ELR (cell line): ENCODE data around the gene HOXB1.
A peak's percentile ranks its signal among the peaks of the same experiment; 100 is the strongest.

Source experiments
- DNase-seq: peaks from one replicate; pipeline ENCODE4 v3.0.0-alpha.2; 2015; ENCODE audit warnings: low read depth

The HOXB1 gene

DNA sequence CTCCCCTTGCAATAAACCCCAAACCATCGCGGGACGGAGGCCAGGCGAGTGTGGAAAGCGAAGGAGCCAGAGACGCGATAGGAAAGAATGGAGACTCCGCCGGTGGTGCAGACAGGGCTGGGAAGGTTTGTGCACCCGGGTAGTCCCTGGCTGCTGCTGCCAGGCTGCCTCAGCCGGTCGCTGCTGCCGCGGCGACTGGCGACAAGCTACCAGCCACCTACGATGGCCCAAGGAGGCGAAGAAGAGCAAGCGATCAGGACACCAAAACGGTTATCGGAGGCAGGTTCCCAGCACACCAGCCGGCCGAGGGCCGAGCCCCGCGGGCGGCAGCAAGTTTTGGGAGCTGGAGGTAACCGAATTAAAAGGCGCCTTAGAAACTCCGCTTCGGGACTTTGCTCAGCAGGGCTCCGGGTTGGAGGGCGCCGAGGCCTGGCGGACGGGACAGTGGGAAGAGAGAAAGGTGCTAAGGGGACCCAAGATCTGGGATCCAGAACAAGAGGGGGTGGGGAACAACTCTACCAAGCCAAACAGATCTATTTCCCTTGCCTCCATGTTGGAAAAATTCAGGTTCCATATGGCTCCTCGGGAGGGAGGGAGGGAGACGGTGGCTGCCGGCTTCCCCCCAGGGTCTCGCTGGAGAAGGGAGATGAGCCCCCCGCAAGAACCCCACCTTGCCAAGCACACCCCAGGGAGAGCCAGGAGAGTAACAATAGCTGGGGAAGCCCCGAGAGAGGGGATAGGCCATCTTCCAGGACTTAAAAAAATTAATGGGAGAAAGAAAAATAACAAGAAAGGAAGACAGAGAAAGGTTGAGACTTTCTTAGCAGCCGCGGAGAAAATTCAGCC is 23.8 kb upstream of the HOXB1 start:
- DNase-seq, result peak; percentile 40

- no peak for DNase-seq
Measured at GRCh38 chr17:48553826-48554225, 23.0 kb upstream of the HOXB1 start.

- DNase-seq, result no peak
Measured at GRCh38 chr17:48553190-48553547, 22.4 kb upstream of the HOXB1 start.

DNA sequence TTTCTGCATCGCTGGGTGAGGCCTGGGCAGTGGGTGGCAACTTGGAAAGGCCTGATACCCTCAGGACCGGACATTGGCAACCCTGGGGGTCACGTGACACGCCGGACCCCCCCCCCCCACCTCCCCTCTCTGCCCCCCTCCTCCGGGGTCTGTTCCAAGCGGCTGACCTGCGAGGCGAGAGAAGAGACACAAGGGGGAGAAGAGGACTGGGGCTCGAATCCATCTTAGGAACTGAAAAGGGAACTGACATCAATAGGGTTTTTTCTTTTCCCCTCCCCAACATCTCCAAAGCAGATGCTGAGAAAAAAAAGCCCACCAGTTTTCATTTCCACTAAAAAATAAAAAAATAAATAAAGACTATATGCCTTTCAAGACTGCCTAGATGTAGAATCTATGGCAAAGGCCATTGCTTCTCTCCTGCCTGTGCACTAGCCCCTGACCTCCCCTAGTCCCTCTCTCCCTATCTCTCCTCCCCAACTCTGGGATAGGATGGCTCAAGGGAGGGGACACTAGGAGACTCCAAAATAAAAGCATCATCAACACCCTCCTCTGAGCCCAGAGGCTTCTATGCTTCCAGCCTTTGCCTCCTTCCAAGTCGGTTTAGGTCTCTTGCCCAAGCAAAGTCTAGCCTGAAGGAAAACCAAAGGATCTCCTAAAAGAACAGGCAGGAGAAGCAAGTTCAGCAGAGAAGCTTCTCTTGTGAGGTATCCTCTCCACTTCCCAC is 21.8 kb upstream of the HOXB1 start:
- DNase-seq, result no peak

GRCh38 chr17:48551596-48552465 is 21.0 kb upstream of the HOXB1 start:
- DNase-seq, result no peak

DNA sequence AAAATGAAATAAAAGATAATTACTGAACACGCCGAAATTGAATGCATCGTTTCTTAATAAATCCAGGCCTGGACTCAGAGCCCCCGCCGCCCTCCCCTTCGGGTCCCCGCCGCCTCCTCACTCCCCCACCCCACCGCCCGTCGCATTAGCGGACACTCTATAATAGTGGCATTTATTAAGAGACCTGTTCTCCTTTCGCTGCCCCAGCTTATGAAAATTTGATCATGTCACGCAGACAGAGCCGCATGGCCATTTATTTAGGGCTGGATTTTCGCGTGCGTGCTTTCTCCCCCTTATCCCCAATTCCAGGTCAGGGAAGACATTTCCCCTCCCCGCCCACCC is 20.4 kb upstream of the HOXB1 start:
- no peak for DNase-seq

GRCh38 chr17:48550502-48551213 is 19.8 kb upstream of the HOXB1 start:
- no peak for DNase-seq

DNA sequence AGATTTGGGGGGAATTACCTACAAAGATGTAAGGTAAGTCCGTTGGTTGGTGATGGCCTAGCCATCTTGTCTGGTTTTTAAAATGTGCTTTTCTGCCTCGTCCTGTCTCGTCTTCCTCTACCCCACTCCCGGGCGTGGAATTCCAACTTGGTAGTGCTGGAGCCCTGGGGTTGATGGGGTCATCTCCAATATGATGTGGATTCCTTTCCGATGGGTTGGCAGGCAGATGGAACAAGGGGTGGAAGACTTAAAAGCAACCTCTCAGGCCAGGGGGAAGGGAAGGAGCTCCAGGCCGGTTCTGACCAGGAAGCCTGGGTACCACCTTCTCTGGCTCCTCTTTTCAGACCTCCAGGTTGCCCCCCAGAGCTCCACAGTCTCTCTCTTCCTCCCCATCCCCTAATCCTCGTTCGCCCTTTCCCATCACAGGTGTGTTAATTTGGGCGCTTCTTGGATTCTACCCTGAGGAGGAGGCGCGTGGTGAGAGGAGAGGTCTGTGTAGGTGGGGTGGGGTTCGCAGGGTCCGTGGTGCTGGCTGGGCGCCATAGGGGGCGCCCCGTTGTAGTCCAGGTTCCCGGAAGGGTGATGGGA is 19.2 kb upstream of the HOXB1 start:
- no peak for DNase-seq

DNA sequence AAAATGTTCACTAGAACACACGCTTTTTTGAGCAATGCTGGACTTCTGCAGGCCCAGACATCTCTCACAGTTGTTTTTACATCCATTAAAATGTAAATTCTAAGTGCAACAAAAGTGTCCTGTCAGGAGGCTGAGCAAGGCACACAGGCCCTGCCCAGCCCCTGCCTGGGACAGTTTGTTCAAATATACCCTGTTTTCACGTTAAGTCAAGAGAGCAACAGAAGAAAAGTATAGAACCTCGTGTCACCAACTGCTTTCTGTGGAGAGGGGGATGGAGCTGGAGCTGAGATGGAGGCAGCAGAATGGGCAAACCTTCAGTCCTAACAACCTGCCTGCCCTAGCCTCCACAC is 18.4 kb upstream of the HOXB1 start:
- no peak for DNase-seq

DNA sequence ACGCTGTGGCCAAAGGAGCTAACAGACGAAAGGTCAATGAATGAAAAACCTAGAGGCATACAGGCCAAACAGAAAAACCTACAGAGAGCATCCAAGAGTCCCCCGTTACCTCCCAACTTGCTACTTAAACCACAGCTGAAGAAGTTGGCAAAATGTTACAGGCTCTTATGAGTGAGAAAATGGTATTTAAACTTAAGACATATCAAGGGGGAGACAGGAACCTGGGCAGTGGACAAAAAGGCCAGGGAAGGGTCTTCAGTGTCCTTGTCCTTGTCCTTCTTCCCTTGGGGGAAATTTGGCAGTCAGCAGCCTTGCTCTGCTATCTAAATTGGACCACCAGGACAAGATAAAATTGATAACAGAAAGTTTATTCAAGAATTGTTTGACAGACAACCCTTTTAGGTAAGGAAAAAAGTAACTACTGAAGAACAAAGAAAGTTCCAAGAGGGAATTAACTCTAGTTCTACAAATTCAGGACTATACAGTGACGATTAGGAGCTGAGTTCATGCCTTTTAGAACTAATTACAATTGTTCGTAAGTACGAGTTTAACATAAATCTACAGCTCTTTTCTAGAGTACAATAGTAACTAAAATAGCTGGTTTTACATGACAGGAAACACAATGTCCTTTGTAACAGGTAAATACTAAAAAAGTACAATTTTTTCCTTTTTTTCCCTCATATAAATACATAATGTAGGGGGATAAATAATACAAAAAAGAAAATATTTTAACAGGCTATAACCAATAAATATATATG is 17.9 kb upstream of the HOXB1 start:
- DNase-seq, result no peak

- DNase-seq, result no peak
Measured at GRCh38 chr17:48547808-48548522, 17.2 kb upstream of the HOXB1 start.

GRCh38 chr17:48546924-48547807 is 16.4 kb upstream of the HOXB1 start:
- no peak for DNase-seq

GRCh38 chr17:48546137-48546923 is 15.5 kb upstream of the HOXB1 start:
- no peak for DNase-seq

DNA sequence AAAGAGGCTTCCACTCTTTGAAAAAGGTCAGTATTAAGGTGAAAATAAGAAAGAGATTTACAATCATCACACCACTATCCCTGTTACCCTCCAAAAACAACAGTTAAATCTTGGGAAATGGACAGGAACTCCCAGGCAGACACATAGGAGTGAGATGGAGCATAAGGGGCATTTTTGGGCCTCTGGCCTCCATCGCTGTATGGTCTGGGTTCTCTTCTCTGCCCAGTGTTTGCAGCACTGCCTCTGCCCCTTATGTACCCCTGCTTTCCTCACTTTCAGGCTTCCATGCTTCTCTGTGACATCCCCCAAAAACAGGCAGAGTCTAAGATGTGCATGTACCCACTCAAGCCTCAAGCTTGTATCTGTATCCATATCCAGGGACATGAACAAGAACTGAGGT is 14.7 kb upstream of the HOXB1 start:
- no peak for DNase-seq

- DNase-seq, result no peak
Measured at GRCh38 chr17:48545022-48545375, 14.2 kb upstream of the HOXB1 start, which contains the start of gene HOXB2. Gene HOXB2, minus strand, starts transcription at chr17:48545109. Its CDS starts 198 bp downstream, at chr17:48544911.

DNA sequence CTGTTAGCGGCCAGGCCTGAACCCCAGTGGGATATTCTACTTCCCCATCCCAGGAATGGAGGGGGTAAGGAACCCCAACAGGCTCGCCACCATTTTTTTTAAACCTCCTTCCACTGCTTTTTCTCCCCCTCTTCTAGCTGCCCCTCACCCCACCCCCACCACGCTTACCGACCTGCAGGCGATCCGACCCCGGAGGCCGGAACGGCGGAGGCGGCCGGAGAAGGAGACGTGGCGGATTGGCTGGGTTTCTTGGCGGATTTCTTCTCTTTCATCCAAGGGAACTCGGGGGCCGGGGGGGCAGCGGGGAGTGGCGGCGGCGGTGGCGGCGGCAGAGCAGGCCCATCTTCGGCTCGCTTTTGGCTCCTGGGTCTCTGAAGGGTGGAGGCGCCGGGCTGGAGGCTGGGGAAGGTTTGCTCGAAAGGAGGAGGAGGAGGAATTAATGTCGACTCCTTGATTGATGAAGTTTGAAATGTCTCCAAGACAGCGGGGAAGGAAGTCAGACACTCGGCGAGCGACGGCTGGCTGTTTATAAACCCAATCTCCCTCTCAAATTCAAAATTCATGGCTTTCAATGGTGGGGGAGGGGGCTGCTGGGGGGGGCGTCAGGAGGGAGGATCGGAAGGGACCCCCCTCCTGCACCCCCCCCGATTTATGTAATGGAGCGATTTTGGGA is 13.7 kb upstream of the HOXB1 start:
- DNase-seq, result peak; percentile 39

DNA sequence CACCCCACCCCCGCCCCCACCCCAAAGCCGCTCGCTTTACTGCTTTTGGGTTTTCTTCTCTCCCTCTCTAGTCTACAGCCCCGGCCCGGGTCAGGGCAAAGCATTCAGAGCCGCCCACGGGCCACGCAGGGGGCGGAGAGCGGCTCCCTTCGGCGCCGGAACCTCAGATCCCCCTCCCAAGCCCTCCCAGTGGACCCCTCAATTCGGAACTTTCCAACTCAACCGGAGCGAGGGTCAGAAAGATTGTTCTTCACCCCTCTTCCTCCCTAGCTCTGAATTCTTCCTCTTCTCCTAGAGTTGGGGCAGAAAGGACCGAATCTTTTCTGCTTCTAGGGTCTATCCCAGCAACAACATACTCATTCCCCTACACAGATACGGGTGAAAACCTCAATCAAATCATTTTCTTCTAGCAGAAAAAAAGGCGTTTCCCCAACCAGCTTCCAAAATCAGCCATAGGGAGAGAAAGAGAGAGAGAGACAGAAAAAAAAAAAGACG is 13.1 kb upstream of the HOXB1 start:
- no peak for DNase-seq
